PFSK-1 (cell line): ENCODE data around the gene FSCN2.

Experiments used
- FOXP2 ChIP-seq: optimal IDR thresholded peaks from 2 replicates; pipeline ENCODE3; 2011; ENCODE audit warnings: borderline replicate concordance, control low read depth, inconsistent platforms; ENCODE audit not compliant: insufficient read depth; ENCODE audit errors: extremely low read length, extremely low read depth
- POLR2AphosphoS5 ChIP-seq: IDR thresholded peaks from 2 replicates; pipeline ENCODE4 v1.6.1; 2012; ENCODE audit warnings: low read depth, mild to moderate bottlenecking, control low read depth, low read length, moderate library complexity
- REST ChIP-seq, 2 experiments: IDR thresholded peaks; 2 replicates each; pipeline versions ENCODE4 v1.6.1 to v1.8.0; 2011 to 2012; ENCODE audit warnings: low read depth in 2 of 2, low read length in 2 of 2, control low read depth in 1 of 2, inconsistent platforms in 1 of 2, mild to moderate bottlenecking in 1 of 2, moderate library complexity in 1 of 2; ENCODE audit not compliant: insufficient read depth in 1 of 2
- SIN3A ChIP-seq: IDR thresholded peaks from 2 replicates; pipeline ENCODE4 v1.6.1; 2012; ENCODE audit warnings: mild to moderate bottlenecking, low read length, moderate library complexity, borderline replicate concordance; ENCODE audit not compliant: insufficient read depth
- TAF1 ChIP-seq: IDR thresholded peaks from 2 replicates; pipeline ENCODE4 v1.6.1; 2012; ENCODE audit warnings: low read length, control low read depth, borderline replicate concordance; ENCODE audit not compliant: insufficient read depth

FSCN2 gene

GRCh38 chr17:81551458-81552243 is 23.5 kb downstream of the FSCN2 start:
- TF ChIP-seq POLR2AphosphoS5: peak; percentile 34; the same call in 1 of the 2 replicates
- TF ChIP-seq FOXP2: no peak
- peak; percentile 53; the same call in 1 of the 2 replicates for TF ChIP-seq SIN3A
- TF ChIP-seq REST (IDR thresholded peaks at IDR 0.05; ENCODE audit: insufficient read depth in 1 of 2, low read depth in 2 of 2, low read length in 2 of 2): no peak
- TF ChIP-seq TAF1: 0 out of 2 replicates have a peak, but pooled peaks have one; percentile 58

GRCh38 chr17:81552244-81553017 is 24.3 kb downstream of the FSCN2 start, which contains the start of gene FAAP100:
FAAP100 (minus strand) TSS chr17:81552353; CDS start chr17:81552330, 23 bp downstream.
- TF ChIP-seq REST (IDR thresholded peaks at IDR 0.05; ENCODE audit: insufficient read depth in 1 of 2, low read depth in 2 of 2, low read length in 2 of 2) (peak in 1 of 2 experiments; percentile 56; a peak in 2 of 4 replicates), SIN3A (peak; percentile 75; the same call in 1 of the 2 replicates), POLR2AphosphoS5 (peak; percentile 48), TAF1 (peak; percentile 90), FOXP2 (peak; percentile 93)

- TF ChIP-seq TAF1: peak; percentile 82
- TF ChIP-seq REST (IDR thresholded peaks at IDR 0.05; ENCODE audit: insufficient read depth in 1 of 2, low read depth in 2 of 2, low read length in 2 of 2): no peak
Observed at GRCh38 chr17:81553018-81553615, 24.9 kb downstream of the FSCN2 start.

GRCh38 chr17:81553616-81554181 is 25.5 kb downstream of the FSCN2 start:
- TF ChIP-seq SIN3A: no peak
- TF ChIP-seq TAF1: peak; percentile 64; the same call in 1 of the 2 replicates
- TF ChIP-seq FOXP2: peak; percentile 63
- TF ChIP-seq POLR2AphosphoS5: no peak; the same call in none of the 2 replicates
- TF ChIP-seq REST (IDR thresholded peaks at IDR 0.05; ENCODE audit: insufficient read depth in 1 of 2, low read depth in 2 of 2, low read length in 2 of 2): peak in 1 of 2 experiments; percentile 51; a peak in 1 of 4 replicates
